H1 (cell line): ENCODE measurements around the gene SF3B2. TPM values are rescaled to one million over a fixed set of nuclear protein-coding genes. Genes with fewer than 3 reads are reported as not detected.

Experiments used
- ATF3 ChIP-seq: IDR thresholded peaks from 2 replicates; pipeline ENCODE4 v1.6.1; 2011; ENCODE audit warnings: low read depth, mild to moderate bottlenecking, low read length; ENCODE audit not compliant: insufficient read depth
- BACH1 ChIP-seq: IDR thresholded peaks from 2 replicates; pipeline ENCODE4 v1.6.1; 2012; ENCODE audit warnings: low read length, improper control_type of control experiment
- CBX5 ChIP-seq: fragments of 300-800, 300-1000 bp; sonication (generic); IDR thresholded peaks from 2 replicates; pipeline ENCODE4 v1.7.1; 2016; ENCODE audit warnings: antibody characterized with exemption, low read length, low read depth
- CEBPB ChIP-seq: IDR thresholded peaks from 2 replicates; pipeline ENCODE4 v1.6.1; 2012; ENCODE audit warnings: low read depth, low read length
- CHD2 ChIP-seq: IDR thresholded peaks from 2 replicates; pipeline ENCODE4 v1.6.1; 2012; ENCODE audit warnings: low read length, improper control_type of control experiment
- CREB1 ChIP-seq: IDR thresholded peaks from 2 replicates; pipeline ENCODE4 v1.6.1; 2012; ENCODE audit warnings: inconsistent platforms
- FOSL1 ChIP-seq: IDR thresholded peaks from 2 replicates; pipeline ENCODE4 v1.6.1; 2011; ENCODE audit warnings: mild to moderate bottlenecking, low read depth, low read length, moderate library complexity; ENCODE audit not compliant: insufficient read depth
- GABPA ChIP-seq: IDR thresholded peaks from 2 replicates; pipeline ENCODE4 v1.6.1; 2011; ENCODE audit warnings: mild to moderate bottlenecking, low read length, moderate library complexity, borderline replicate concordance; ENCODE audit not compliant: insufficient read depth
- GTF2F1 ChIP-seq: IDR thresholded peaks from 2 replicates; pipeline ENCODE4 v1.6.1; 2012; ENCODE audit warnings: low read depth, low read length, improper control_type of control experiment, borderline replicate concordance
- JUND ChIP-seq: IDR thresholded peaks from 2 replicates; pipeline ENCODE4 v1.6.1; 2011; ENCODE audit warnings: mild to moderate bottlenecking, improper control_type of control experiment, low read length
- KDM1A ChIP-seq: fragments of 200-600, 300-600 bp; sonication (generic); IDR thresholded peaks from 2 replicates; pipeline ENCODE4 v1.7.1; 2016; ENCODE audit warnings: mild to moderate bottlenecking, low read length, borderline replicate concordance
- KDM4A ChIP-seq: IDR thresholded peaks from one replicate; pipeline ENCODE4 v1.7.1; 2012; ENCODE audit warnings: low read depth, mild to moderate bottlenecking, moderate library complexity, low read length, inconsistent platforms; ENCODE audit not compliant: severe bottlenecking
- KDM5A ChIP-seq: fragments of 200-600 bp; IDR thresholded peaks from 2 replicates; pipeline ENCODE4 v1.7.1; 2012; ENCODE audit warnings: mild to moderate bottlenecking, low read length, inconsistent platforms, mixed read lengths
- MAFK ChIP-seq: IDR thresholded peaks from 2 replicates; pipeline ENCODE4 v1.6.1; 2012; ENCODE audit warnings: low read depth, mild to moderate bottlenecking, improper control_type of control experiment, low read length
- PHF8 ChIP-seq: fragments of 200-600 bp; sonication (generic); conservative IDR thresholded peaks from 2 replicates; pipeline ENCODE4 v1.7.1; 2012; ENCODE audit warnings: low read depth, mild to moderate bottlenecking, inconsistent platforms, low read length, moderate library complexity
- POU5F1 ChIP-seq: IDR thresholded peaks from 2 replicates; pipeline ENCODE4 v1.6.1; 2011; ENCODE audit warnings: low read depth, mild to moderate bottlenecking, low read length, moderate library complexity
- RAD21 ChIP-seq, 2 experiments: IDR thresholded peaks in 1 of 2; conservative IDR thresholded peaks in 1 of 2; 2 replicates each; pipeline ENCODE4 v1.6.1; 2011; ENCODE audit warnings: low read depth in 2 of 2, low read length in 2 of 2, improper control_type of control experiment in 1 of 2, inconsistent platforms in 1 of 2, mild to moderate bottlenecking in 1 of 2, moderate library complexity in 1 of 2
- SIN3A ChIP-seq, 2 experiments: IDR thresholded peaks in 1 of 2; conservative IDR thresholded peaks in 1 of 2; 2 replicates each; pipeline ENCODE4 v1.6.1; 2011 to 2012; ENCODE audit warnings: low read length in 2 of 2, improper control_type of control experiment in 1 of 2, low read depth in 1 of 2, mild to moderate bottlenecking in 1 of 2
- SIRT6 ChIP-seq: IDR thresholded peaks from one replicate; pipeline ENCODE4 v1.7.1; 2012; ENCODE audit warnings: low read length, inconsistent platforms
- SUZ12 ChIP-seq: fragments of 200-600 bp; sonication (generic); IDR thresholded peaks from 2 replicates; pipeline ENCODE4 v1.6.1; 2012; ENCODE audit warnings: mild to moderate bottlenecking, inconsistent platforms, low read length, moderate library complexity, mixed read lengths
- USF2 ChIP-seq: IDR thresholded peaks from 2 replicates; pipeline ENCODE4 v1.6.1; 2011; ENCODE audit warnings: low read length, improper control_type of control experiment
- YY1 ChIP-seq: IDR thresholded peaks from 2 replicates; pipeline ENCODE4 v1.6.1; 2011; ENCODE audit warnings: low read depth, mild to moderate bottlenecking, low read length
- polyA plus RNA-seq, 7 experiments: library from polyadenylated mRNA; depleted of rRNA in 3 of 7; stranded (reverse) in 5 of 7; unstranded in 2 of 7; fragments of >200 nt in 5 of 7; fragments of 200-250 nt in 2 of 7; gene quantifications; 1 replicate in 5 of 7; 2 replicates in 1 of 7; 4 replicates in 1 of 7; pipeline versions ENCODE4 v1.2.1 to v1.2.3, GENCODE V29; 2011 to 2013; ENCODE audit warnings: missing spikeins in 2 of 7, mixed read lengths in 2 of 7
- total RNA-seq: library from RNA; stranded (reverse); fragmentation: NEBNext Ultra II Directional; extraction: Animal tissue kit (Norgen Biotek cat#: 25700); gene quantifications from 2 replicates; pipeline ENCODE4 v1.2.1, GENCODE V29; 2021

The SF3B2 gene
- total and polyA plus RNA-seq, 2 of the 8 experiments (the other 6 are each of a cell fraction or from before 2014, with no cell fraction given) = 182 to 237 TPM

DNA sequence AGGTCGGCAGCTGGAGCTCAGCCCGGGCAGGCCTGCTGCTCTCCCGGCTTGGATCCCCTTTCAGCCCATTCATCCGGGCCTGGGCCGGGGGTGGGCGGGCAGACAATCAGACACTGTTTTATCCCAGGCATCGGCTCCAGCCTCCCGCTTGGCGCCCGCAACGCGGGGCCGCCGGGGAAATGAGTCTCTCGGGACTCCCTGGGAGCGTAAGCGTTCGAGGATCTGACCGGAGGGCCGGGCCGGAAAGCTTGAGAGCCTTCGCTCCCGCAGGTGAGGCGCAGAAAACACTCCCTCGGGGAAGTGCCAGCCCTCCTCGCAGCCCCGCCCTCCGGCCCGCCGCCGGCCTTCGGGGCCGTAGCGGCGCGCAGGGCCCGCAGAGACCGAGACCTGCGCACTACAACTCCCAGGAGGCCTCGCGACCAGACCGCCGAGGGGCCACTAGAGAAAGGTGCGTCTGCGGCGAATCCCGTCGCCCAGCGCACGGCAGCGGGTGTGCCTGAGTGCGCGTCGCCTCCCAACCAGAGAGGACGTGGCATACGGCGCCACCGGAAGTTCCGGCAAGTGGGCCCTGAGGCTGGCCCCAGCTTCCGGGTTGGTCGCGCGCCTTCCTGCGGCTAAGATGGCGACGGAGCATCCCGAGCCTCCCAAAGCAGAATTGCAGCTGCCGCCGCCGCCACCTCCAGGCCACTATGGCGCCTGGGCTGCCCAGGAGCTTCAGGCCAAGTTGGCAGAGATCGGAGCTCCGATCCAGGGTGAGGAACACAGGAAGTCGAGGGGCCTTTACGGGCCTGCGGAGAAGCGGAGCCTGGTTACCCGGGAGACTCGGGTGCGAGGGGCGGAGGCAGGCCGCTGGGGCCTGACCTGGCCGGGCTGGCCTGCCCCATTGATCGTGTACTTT, at the start of gene SF3B2 (continued):
- TF ChIP-seq ATF3 (peak; percentile 48; the same call in 1 of the 2 replicates), POU5F1 (no peak), BACH1 (0 out of 2 replicates have a peak, but pooled peaks have one; percentile 27), CHD2 (no peak), KDM5A (peak; percentile 95), SUZ12 (no peak), KDM1A (no peak), MAFK (no peak), CREB1 (peak; percentile 95), KDM4A (peak; percentile 70), PHF8 (peak; percentile 95), YY1 (peak; percentile 95), RAD21 (IDR thresholded peaks at IDR 0.05 in 1 of 2, conservative IDR thresholded peaks at IDR 0.05 in 1 of 2; ENCODE audit: low read depth in 2 of 2, low read length in 2 of 2) (no peak), CEBPB (no peak), SIN3A (conservative IDR thresholded peaks at IDR 0.05 in 1 of 2, IDR thresholded peaks at IDR 0.05 in 1 of 2; ENCODE audit: low read depth in 1 of 2, low read length in 2 of 2) (peak in 1 of 2 experiments; percentile 78; a peak in 2 of 4 replicates), GABPA (peak; percentile 96), CBX5 (no peak), FOSL1 (no peak), GTF2F1 (peak; percentile 57; the same call in 1 of the 2 replicates), SIRT6 (no peak), USF2 (no peak), JUND (peak; percentile 38; the same call in 1 of the 2 replicates)
